HG02610 (cell line): ENCODE data around the gene LACC1.

Source experiments
- ATAC-seq: cut with Tn5 transposase; IDR thresholded peaks from one replicate; pipeline ENCODE4 v1.9.1; 2021; ENCODE audit warnings: mild to moderate bottlenecking, moderate library complexity; ENCODE audit not compliant: unreplicated experiment

The LACC1 gene

DNA sequence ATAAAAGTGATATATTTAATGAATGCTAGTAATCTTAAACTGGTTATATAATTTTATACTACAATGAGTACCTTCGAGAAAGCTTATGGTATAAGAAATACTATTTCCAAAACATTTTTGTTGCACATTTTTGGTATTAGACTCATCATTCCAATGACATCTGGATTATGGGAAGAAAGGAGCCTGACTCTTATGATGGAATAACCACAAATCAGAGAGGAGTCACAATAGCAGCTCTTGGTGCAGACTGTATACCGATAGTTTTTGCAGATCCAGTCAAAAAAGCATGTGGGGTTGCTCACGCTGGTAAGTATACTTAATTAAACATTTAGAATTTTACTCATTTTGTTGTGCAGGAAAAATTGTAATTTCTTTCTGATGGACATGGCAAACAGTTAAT, 3.9 kb downstream of the LACC1 start:
- ATAC-seq: no peak

DNA sequence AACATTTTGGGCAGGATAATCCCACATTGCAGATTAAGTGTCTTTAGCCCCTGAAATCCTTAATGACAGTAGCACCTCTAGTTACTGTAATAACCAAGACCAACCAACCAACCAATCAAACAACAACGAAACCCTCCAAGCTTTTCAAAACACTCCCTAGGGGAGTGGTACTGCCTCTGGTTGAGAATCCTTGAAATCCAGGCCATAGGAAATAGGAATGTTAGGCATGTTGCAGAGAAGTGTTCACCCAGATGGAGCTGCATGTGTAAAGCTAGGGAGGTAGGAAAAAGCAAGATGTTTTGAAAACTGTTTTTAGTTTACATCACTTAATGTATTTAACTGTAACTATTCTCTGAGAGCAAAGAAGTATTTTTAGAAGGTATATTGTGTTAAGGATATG, 4.5 kb downstream of the LACC1 start:
- no peak for ATAC-seq

DNA sequence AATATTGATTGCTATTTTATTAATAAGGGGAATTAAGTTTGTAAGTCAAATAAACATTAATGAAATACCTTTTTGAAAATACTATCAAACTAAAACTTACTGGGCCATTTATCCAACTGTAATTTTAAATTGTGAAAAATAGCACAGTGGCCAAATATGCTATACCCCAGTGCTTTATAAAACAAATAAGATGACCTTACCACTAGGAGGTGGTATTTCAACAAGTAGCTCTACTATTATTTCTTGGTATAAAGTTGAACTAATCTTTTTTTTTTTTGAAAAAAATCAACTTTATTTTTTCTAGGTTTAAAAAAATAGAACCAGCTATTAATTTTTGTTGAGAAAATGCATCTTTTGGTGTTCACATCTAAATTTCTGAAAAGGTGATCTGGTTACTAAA, 14.7 kb downstream of the LACC1 start:
- no peak for ATAC-seq

DNA sequence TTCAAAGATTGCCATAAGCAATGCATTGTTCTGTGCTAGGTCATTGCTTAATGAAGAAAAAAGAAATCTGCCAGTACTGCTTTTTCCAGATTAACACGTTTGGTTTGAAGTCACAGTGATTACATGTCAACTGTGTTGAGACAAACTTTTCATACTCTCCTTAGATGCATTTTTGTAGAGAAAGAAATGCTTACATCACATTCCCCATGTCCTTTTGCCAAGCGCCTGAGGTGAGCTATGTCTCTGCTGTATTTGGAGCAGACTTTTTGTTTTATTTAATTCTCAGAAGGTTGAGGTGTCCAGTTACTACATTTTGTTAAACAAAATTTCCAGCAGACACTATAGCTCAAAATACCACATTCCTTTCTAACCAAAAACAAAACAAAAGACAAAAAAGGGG, 16.2 kb downstream of the LACC1 start:
- no peak for ATAC-seq

DNA sequence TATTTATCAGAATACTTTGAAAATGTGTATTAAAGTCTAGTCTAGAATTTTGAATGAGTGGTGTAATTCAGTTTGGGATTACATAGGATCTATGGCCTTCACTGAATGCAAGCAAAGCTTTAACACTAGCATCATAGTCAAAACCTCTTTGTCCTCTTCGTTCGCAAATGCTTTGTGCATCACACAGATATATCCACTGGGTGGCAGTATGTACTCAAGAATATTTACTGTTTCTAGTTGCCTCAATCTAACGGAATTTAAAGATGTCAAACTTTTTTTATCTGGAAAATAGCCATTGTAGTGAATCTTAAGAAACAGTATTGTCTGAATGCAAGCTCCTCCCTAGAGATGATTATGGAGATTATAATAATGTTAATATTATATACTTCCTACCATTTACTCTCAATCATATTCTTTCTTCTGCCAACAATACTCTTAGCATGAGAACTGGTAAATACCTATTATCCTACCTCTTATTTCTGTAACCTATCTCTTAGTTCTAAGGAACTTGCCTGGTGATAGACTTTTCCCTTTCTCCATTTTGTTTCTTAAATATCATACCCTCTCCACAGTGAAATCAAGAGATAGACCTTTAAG, 25.8 kb downstream of the LACC1 start:
- no peak for ATAC-seq

GRCh38 chr13:43908156-43909126, 28.7 kb downstream of the LACC1 start:
- ATAC-seq: no peak

GRCh38 chr13:43910856-43911255, 31.2 kb downstream of the LACC1 start:
- no peak for ATAC-seq

- no peak for ATAC-seq
Measured at GRCh38 chr13:43911278-43911677, 31.6 kb downstream of the LACC1 start.

DNA sequence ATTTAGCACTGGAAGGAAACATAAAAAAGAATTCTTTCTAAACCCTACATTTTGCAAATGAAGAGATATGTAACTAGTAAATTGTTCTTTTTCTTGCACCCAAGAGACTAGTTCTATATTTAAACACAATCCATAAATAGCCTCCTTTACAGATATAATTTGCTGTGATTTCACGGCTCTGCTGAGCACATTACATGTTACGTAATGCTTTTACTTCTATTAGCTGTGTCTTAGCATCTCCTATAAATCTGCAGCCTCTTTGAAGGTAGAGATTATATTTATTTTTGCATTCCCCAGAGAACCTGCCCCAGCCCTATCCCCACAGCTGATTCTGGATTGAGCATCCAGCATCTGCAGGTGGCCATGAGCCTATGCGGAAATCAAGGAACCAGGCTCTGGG, 32.2 kb downstream of the LACC1 start:
- no peak for ATAC-seq

DNA sequence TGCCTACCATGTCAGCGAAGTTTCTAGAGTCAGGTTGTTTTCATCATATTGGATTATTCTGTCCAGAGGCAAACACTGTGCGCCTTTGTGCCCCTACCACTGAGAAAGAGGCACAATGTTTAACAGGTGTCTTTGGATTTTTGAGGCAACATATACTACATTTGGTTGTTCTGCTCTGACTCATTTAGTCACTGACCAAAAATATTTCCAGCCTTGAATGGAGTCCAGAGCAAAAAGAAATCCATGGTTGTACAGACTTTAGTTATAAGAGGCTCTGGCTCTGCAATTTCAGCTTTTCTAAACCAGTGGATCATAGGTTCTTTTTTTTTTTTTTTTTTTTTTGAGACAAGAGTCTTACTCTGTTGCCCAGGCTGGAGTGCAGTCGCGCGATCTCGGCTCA, 35.7 kb downstream of the LACC1 start:
- no peak for ATAC-seq

DNA sequence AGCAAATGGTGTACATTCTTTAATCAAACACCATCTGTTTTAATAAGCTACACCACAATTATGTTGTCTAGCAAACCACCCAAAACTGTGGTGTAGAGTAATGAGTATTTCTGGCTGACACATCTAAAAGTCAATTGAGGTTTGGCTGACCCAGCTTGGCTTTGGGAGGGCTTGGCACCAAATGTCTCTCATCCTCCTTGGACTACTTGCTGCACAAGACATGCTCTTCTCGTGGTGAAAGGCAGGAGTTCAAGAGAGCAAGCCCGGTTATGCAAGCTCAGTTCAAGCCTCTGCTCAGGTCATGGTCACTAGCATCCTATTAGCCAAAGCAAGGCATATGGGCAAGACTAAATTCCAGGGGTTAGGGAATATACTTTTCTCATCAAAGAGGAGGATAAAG, 37.1 kb downstream of the LACC1 start:
- no peak for ATAC-seq

GRCh38 chr13:43918636-43919035, 38.9 kb downstream of the LACC1 start:
- no peak for ATAC-seq

GRCh38 chr13:43920965-43921674, 41.4 kb downstream of the LACC1 start:
- no peak for ATAC-seq

- peak; percentile 86 for ATAC-seq
Measured at GRCh38 chr13:43924549-43925245, 45.0 kb downstream of the LACC1 start.

- no peak for ATAC-seq
Measured at GRCh38 chr13:43929947-43930346, 50.2 kb downstream of the LACC1 start.

DNA sequence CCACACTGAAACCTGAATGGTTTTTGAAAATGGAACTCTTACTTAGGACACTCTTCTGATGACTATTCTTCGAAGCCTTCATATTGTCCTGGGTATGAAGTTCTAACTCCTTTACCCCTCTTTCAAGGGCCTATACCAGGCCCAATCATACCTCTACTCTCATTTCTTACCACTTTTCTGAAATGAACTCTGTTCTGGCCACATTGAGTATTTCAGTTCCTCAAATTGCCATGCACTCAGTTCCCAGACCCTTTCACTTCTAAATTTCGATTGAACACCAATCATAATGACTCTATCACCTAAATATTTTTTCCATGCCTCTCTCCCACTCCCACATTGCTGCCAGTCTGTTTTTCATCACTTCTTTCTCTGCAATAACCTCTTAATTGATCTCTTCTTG, 53.7 kb downstream of the LACC1 start:
- peak; percentile 100 for ATAC-seq

GRCh38 chr13:43934273-43934672, 54.6 kb downstream of the LACC1 start:
- no peak for ATAC-seq

DNA sequence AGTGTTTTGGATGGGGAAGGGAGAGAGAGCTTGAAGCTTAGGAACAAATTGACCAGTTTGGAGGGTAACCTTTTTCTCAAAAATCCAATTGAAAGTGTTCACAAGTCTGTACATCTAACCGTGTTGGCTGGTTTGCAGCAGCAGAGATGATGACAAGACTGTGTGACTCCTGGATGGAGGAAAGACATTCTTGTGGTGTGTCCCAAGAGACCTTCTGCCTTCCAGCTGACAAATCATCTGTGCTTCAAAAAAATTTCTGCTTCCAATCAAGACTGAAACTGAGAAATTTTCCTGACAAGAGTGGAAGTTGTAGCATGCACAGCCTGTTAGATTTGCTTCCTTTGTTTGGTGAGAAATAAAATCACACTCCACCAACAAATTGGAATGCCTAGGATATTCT, 56.2 kb downstream of the LACC1 start:
- ATAC-seq: no peak

GRCh38 chr13:43936647-43937046, 56.9 kb downstream of the LACC1 start:
- no peak for ATAC-seq

DNA sequence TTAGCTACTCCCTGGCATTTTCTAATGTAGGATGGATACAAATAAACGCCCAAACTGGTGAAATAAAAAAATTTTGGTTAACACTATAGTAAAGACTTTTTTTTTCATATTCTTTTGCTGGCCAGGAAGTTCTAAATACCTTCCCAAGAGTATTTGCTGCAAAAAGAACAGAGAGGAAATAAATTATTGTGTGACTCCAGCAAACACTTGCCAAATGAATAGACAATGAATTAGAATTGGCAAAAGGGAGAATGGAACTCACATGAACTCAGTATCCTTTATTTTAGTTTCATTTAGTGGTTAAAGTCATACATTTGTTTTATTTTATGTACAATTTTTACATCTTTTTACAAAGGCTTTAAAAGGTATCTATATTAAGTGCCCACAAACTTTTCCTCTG, 58.1 kb downstream of the LACC1 start:
- ATAC-seq: no peak

DNA sequence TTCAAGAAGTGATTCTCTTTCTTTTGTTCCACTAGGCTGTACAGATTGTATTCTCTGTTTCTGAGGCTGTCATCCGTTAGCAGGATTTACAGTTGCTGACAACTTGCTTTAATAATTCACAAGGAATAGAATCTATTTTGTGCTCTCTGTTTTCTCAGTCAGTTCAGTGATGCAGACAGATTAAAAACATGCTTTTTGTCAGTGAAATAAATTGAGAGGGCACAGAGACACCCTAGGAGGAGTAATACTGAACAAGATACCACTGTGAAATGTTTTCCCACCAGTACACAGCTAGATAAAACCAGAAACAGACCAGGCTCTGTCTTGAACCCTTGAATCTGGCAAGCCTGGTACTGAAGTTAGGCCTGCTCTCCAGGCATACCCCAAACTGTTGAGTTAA, 58.7 kb downstream of the LACC1 start:
- no peak for ATAC-seq
